Breast epithelium (tissue), 3 donors: ENCODE results near the gene SPATA25.

ENCODE experiments used
- CTCF ChIP-seq, 3 donors: fragments of 450-650 bp; IDR thresholded peaks; one replicate each; pipeline ENCODE4 v1.5.1; 2016 to 2017; ENCODE audit warnings: antibody characterized with exemption in 3 of 3, mild to moderate bottlenecking in 3 of 3, moderate library complexity in 3 of 3
- POLR2A ChIP-seq: fragments of 450-650 bp; IDR thresholded peaks from one replicate; pipeline ENCODE4 v1.6.1; 2016; ENCODE audit warnings: antibody characterized with exemption, mild to moderate bottlenecking, moderate library complexity
- POLR2AphosphoS5 ChIP-seq, 3 donors: sonication (generic); formaldehyde crosslinking; IDR thresholded peaks; one replicate each; pipeline ENCODE4 v1.6.1; 2017; ENCODE audit warnings: antibody characterized with exemption in 3 of 3

- no peak for TF ChIP-seq POLR2AphosphoS5 (IDR thresholded peaks at IDR 0.05)
- TF ChIP-seq CTCF (IDR thresholded peaks at IDR 0.05) = no peak
- no peak for TF ChIP-seq POLR2A
These were observed 45.9 kb downstream of the SPATA25 start for GRCh38 chr20:45841407-45842129.
